Neural progenitor cell (in vitro differentiated cells): ENCODE results near the gene CASP7. TPM values are rescaled to one million over a fixed set of nuclear protein-coding genes. Genes with fewer than 3 reads are reported as not detected.

Experiments
- DNase-seq: peaks from one replicate; pipeline ENCODE4 v3.0.0-alpha.2; 2016; ENCODE audit warnings: low spot score
- H2AFZ ChIP-seq: fragments of 200-600 bp; sonication (generic); replicated peaks from 2 replicates; pipeline ENCODE4 v1.6.1; 2016; ENCODE audit warnings: antibody characterized with exemption
- H3F3A ChIP-seq: fragments of 200-600 bp; sonication (generic); 2 replicates; pipeline ENCODE4 v1.6.1; 2016; ENCODE audit warnings: antibody characterized with exemption, low read depth
- H3K27ac ChIP-seq: fragments of 200-600 bp; sonication (generic); 2 replicates; pipeline ENCODE4 v1.5.1; 2016; ENCODE audit warnings: mild to moderate bottlenecking
- H3K27me3 ChIP-seq: fragments of 200-600 bp; sonication (generic); 2 replicates; pipeline ENCODE4 v1.6.1; 2016; ENCODE audit warnings: mild to moderate bottlenecking, moderate library complexity
- H3K36me3 ChIP-seq: fragments of 200-600 bp; sonication (generic); 2 replicates; pipeline ENCODE4 v1.5.1; 2016
- H3K4me1 ChIP-seq: fragments of 200-600 bp; sonication (generic); 2 replicates; pipeline ENCODE4 v1.6.1; 2016; ENCODE audit warnings: mixed run types
- H3K4me2 ChIP-seq: fragments of 200-600 bp; sonication (generic); 2 replicates; pipeline ENCODE4 v1.6.1; 2016
- H3K4me3 ChIP-seq: fragments of 200-600 bp; sonication (generic); 2 replicates; pipeline ENCODE4 v1.5.1; 2016
- H3K79me2 ChIP-seq: fragments of 200-600 bp; sonication (generic); 2 replicates; pipeline ENCODE4 v1.6.1; 2016; ENCODE audit warnings: low read depth
- H3K9ac ChIP-seq: fragments of 200-600 bp; sonication (generic); 2 replicates; pipeline ENCODE4 v1.6.1; 2016
- H3K9me3 ChIP-seq: fragments of 200-600 bp; sonication (generic); 2 replicates; pipeline ENCODE4 v1.5.1; 2016; ENCODE audit warnings: low read depth
- H4K20me1 ChIP-seq: fragments of 200-600 bp; sonication (generic); 2 replicates; pipeline ENCODE4 v1.6.1; 2016; ENCODE audit warnings: low read depth
- H3K27ac Mint-ChIP-seq: 3 replicates; pipeline ENCODE4 v1.8.0; 2021; ENCODE audit warnings: mixed read lengths
- H3K27me3 Mint-ChIP-seq: 2 replicates; pipeline ENCODE4 v1.8.0; 2022; ENCODE audit warnings: low read depth, mild to moderate bottlenecking, inconsistent platforms, moderate library complexity, mixed read lengths; ENCODE audit not compliant: insufficient read depth
- H3K36me3 Mint-ChIP-seq: 3 replicates; pipeline ENCODE4 v1.8.0; 2021; ENCODE audit warnings: mixed read lengths
- H3K4me1 Mint-ChIP-seq: 3 replicates; pipeline ENCODE4 v1.8.0; 2021; ENCODE audit warnings: mixed read lengths
- H3K4me3 Mint-ChIP-seq: 3 replicates; pipeline ENCODE4 v1.8.0; 2021; ENCODE audit warnings: mild to moderate bottlenecking, moderate library complexity, mixed read lengths
- H3K9me3 Mint-ChIP-seq: 3 replicates; pipeline ENCODE4 v1.8.0; 2020; ENCODE audit warnings: mixed read lengths
- CTCF ChIP-seq: fragments of 200-600 bp; sonication (generic); IDR thresholded peaks from 2 replicates; pipeline ENCODE4 v1.5.1; 2017; ENCODE audit warnings: antibody characterized with exemption, mild to moderate bottlenecking
- EZH2 ChIP-seq: fragments of 200-600 bp; sonication (generic); IDR thresholded peaks from 2 replicates; pipeline ENCODE4 v1.6.1; 2017; ENCODE audit warnings: antibody characterized with exemption, mild to moderate bottlenecking, moderate library complexity
- EZH2phosphoT487 ChIP-seq: fragments of 200-600 bp; sonication (generic); IDR thresholded peaks from 2 replicates; pipeline ENCODE4 v1.6.1; 2017; ENCODE audit warnings: antibody characterized with exemption
- total RNA-seq: library from RNA; depleted of rRNA; stranded (reverse); fragments of >200 nt; gene quantifications from 2 replicates; pipeline ENCODE4 v1.2.3, GENCODE V29; 2015; ENCODE audit warnings: low replicate concordance

Gene CASP7
- total RNA-seq, 1 donor from 2014 or later = 18.9 TPM

- H3K79me2 ChIP-seq = no peaks in the 10 kb centered on the region
- no peak for DNase-seq
- H3K4me1 ChIP-seq = peaks cover 7% of the 10 kb centered on the region
- H3K4me3 ChIP-seq = no peak overlapping the region
- no peaks in the 10 kb centered on the region for H4K20me1 ChIP-seq
- H3K27ac ChIP-seq = no peak overlapping the region
- no peaks in the 10 kb centered on the region for H3F3A ChIP-seq
- no peaks in the 10 kb centered on the region for H3K27me3 ChIP-seq
- H3K9me3 Mint-ChIP-seq = peaks cover 13% of the 10 kb centered on the region
- TF ChIP-seq EZH2phosphoT487 (no peak), EZH2 (no peak)
- H3K27me3 Mint-ChIP-seq = peaks cover 2% of the 10 kb centered on the region
- no peaks in the 10 kb centered on the region for H3K4me1 Mint-ChIP-seq
- no peaks in the 10 kb centered on the region for H3K36me3 ChIP-seq
- no peak overlapping the region for H3K4me3 Mint-ChIP-seq
- no peak overlapping the region for H2AFZ ChIP-seq
- no peaks in the 10 kb centered on the region for H3K36me3 Mint-ChIP-seq
- no peak overlapping the region for H3K9ac ChIP-seq
- H3K9me3 ChIP-seq = peaks cover 5% of the 10 kb centered on the region
- no peak overlapping the region for H3K27ac Mint-ChIP-seq
- no peak overlapping the region for H3K4me2 ChIP-seq
Observed at GRCh38 chr10:113666682-113667252, 12.9 kb upstream of the CASP7 start.

- Histone ChIP-seq H3K79me2 (peaks cover 44% of the 10 kb centered on the region), H3K9ac (peak overlapping the region; percentile 65), H3F3A (peaks cover 6% of the 10 kb centered on the region)
Observed at GRCh38 chr10:113680190-113681111, 739 bp downstream of the CASP7 start.

GRCh38 chr10:113681533-113682470 lies 2.1 kb downstream of the CASP7 start:
- Histone ChIP-seq H3K4me3 (no peak overlapping the region), H3K27ac (no peak overlapping the region), H3K4me2 (no peak overlapping the region), H4K20me1 (no peaks in the 10 kb centered on the region), H3K36me3 (no peaks in the 10 kb centered on the region), H2AFZ (no peak overlapping the region), H3K4me1 (peaks cover 3% of the 10 kb centered on the region), H3K9me3 (peaks cover 5% of the 10 kb centered on the region), H3F3A (peaks cover 6% of the 10 kb centered on the region), H3K27me3 (peaks cover 11% of the 10 kb centered on the region), H3K9ac (no peak overlapping the region), H3K79me2 (peaks cover 58% of the 10 kb centered on the region)
- H3K36me3 Mint-ChIP-seq = peaks cover 14% of the 10 kb centered on the region
- peaks cover 21% of the 10 kb centered on the region for H3K9me3 Mint-ChIP-seq
- H3K4me3 Mint-ChIP-seq = peak overlapping the region; percentile 91
- peaks cover 10% of the 10 kb centered on the region for H3K4me1 Mint-ChIP-seq
- no peak for TF ChIP-seq CTCF
- no peak for TF ChIP-seq EZH2
- TF ChIP-seq EZH2phosphoT487 = no peak
- DNase-seq = no peak
- no peak overlapping the region for H3K27ac Mint-ChIP-seq
- peaks cover 5% of the 10 kb centered on the region for H3K27me3 Mint-ChIP-seq

More at GRCh38 chr10:113680190-113681111, 739 bp downstream of the CASP7 start:
- H3K4me1 Mint-ChIP-seq = peaks cover 10% of the 10 kb centered on the region
- H3K4me1 ChIP-seq = peaks cover 3% of the 10 kb centered on the region
- H3K4me3 Mint-ChIP-seq = peak overlapping the region; percentile 91
- no peaks in the 10 kb centered on the region for H3K36me3 ChIP-seq
- peaks cover 11% of the 10 kb centered on the region for H3K27me3 ChIP-seq
- no peaks in the 10 kb centered on the region for H3K9me3 ChIP-seq
- no peaks in the 10 kb centered on the region for H4K20me1 ChIP-seq
- H3K27ac Mint-ChIP-seq = peak overlapping the region; percentile 58
- TF ChIP-seq EZH2phosphoT487 (no peak), CTCF (no peak), EZH2 (no peak)
- DNase-seq = no peak
- peak overlapping the region; percentile 87 for H3K4me2 ChIP-seq
- peaks cover 14% of the 10 kb centered on the region for H3K36me3 Mint-ChIP-seq
- no peak overlapping the region for H3K27ac ChIP-seq
- peak overlapping the region; percentile 90 for H3K4me3 ChIP-seq
- H2AFZ ChIP-seq = peak overlapping the region; percentile 95
- H3K27me3 Mint-ChIP-seq = peaks cover 5% of the 10 kb centered on the region
- H3K9me3 Mint-ChIP-seq = peaks cover 24% of the 10 kb centered on the region
